HG02610 (cell line): Measurements from ENCODE around the gene ATXN7L1.
"Not testable (repeated sequence)": the region's sequence is repeated elsewhere in the genome, so short reads cannot be mapped to it uniquely, and the experiment has no call there.

ENCODE experiments used
- ATAC-seq: cut with Tn5 transposase; IDR thresholded peaks from one replicate; pipeline ENCODE4 v1.9.1; 2021; ENCODE audit warnings: mild to moderate bottlenecking, moderate library complexity; ENCODE audit not compliant: unreplicated experiment

The ATXN7L1 gene

DNA sequence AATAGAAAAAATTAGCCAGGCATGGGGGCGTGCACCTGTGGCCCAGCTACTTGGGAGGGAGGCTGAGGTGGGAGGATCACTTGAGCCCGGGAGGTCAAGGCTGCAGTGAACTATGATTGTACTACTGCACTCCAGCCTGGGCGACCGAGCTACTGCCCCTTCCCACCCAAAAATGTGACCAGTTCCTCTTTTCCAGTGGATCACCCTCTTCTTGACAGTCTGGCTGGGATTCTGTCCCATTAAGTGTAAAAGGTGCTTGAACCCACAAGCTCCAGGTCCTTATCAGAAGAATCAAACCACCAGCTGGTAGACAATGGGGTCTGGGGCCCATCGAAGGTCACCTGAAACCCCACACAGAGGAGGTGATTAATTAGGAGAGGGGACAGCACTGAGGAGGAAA lies 14.1 kb downstream of the ATXN7L1 start:
- ATAC-seq, result no peak

DNA sequence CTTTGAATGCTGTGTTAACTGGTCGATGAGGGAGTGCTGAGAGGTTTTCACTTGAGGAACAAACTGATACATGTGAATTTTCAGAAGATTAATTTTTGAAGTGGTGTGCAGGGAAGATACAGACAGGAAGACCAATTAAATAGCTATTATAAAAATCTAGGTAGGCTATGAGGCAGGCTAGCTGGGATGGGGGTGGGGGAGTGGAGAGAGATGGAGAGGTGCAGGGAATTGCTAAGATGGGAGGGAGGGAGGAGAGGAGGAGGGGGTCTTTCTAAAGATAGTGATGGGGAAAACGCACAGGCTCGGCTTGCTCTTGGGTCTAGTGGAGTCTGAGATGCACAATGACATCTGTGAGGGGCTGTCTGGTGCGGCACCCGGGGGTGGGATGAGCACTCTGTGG lies 15.2 kb downstream of the ATXN7L1 start:
- ATAC-seq, result no peak

DNA sequence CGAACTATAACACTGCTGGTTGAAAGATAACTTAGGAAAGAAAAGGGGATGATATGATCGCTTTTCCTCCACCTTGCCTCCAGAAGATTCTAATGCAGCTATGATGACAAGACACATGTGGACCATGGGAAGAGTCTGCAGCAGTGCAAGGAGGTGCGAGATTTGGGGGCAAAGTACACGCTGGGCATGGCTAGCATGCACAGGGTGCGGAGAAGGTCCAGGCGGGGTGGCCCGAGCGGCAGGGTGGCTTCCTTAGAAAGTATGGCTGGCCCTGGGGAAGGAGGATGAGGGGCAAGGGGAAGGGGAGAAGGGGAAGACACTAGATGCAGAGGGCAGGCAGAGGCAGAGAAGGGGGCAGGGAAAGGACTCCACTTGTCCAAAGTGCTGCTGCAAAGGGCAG lies 15.6 kb downstream of the ATXN7L1 start:
- no peak for ATAC-seq

GRCh38 chr7:105857009-105857952 lies 19.1 kb downstream of the ATXN7L1 start:
- no peak for ATAC-seq

GRCh38 chr7:105854498-105854897 lies 21.9 kb downstream of the ATXN7L1 start:
- no peak for ATAC-seq

DNA sequence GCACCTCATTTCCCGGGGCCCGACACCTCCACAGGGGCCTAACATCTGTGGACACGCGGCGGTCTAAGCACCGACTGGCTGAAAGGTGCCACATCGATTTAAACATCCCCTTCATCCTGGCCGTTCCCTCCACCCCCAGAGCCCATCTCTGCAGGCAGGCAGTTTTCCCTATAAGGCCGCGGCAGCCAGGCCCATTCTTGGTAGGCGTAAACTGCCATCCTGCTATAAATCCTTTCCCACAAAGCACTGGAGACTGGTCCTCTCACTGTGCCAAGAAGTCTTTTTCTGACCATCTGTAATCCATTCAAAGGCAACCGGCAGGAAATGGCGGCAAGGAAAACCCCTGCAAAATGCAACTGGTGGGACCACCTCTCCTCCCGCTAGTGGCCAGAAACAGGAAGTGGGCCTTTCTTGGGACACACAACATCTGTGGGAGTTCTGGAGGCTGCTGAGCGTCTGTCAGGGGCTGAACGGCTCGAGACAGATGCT lies 22.4 kb downstream of the ATXN7L1 start:
- ATAC-seq, result no peak

DNA sequence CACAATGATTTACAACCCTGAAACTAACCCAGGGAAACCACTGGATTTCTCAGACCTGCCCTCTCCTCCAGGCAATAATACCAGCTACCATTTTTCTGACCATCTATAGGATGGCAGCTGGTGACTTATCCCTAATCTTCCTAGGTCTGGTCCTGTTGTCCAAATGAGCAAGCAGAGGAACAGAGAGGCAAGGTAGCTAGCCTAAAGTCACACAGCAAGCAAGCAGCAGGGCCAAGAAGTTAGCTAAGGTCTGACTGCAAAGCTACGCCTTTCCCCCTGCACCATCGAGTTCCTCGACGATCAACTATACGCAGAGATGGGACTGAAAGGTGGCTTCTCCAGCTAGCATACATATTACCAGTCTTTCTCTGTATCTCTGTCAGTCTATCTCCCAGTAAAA lies 25.3 kb downstream of the ATXN7L1 start:
- ATAC-seq, result no peak

GRCh38 chr7:105849122-105849855 lies 27.1 kb downstream of the ATXN7L1 start:
- no peak for ATAC-seq

DNA sequence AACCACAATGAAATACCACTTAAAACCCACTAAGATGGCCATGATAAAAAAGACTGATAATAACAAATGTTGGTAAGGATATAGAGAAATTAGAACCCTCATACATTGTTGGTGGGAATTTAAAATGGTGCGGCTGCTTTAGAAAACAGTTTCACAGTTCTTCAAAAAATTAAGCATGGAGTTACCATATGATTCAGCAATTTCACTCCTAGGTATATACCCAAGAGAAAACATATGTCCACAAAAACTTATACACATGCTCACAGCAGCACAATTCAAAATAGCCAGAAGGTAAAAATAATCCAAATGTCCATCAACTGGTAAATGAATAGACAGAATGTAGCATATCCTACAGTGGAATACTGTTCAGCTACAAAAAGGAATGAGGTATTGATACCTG lies 30.0 kb downstream of the ATXN7L1 start:
- no peak for ATAC-seq

DNA sequence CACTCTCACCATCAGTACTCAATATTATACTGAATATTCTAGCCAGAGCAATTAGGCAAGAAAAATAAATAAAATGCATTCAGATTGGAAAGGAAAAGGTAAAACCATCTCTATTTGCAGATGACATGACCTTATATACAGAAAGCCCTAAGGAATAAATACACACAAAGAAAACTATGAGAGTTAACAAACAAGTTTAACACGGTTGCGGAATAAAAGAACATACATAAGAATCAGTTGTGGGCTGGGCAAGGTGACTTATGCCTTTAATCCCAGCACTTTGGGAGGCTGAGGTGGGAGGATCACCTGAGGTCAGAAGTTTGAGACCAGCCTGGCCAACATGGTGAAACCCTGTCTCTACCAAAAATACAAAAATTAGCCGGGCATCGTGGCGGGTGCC lies 31.7 kb downstream of the ATXN7L1 start:
- ATAC-seq, result not testable (repeated sequence)

- ATAC-seq, result no peak
Measured at GRCh38 chr7:105841866-105842265, 34.5 kb downstream of the ATXN7L1 start.

DNA sequence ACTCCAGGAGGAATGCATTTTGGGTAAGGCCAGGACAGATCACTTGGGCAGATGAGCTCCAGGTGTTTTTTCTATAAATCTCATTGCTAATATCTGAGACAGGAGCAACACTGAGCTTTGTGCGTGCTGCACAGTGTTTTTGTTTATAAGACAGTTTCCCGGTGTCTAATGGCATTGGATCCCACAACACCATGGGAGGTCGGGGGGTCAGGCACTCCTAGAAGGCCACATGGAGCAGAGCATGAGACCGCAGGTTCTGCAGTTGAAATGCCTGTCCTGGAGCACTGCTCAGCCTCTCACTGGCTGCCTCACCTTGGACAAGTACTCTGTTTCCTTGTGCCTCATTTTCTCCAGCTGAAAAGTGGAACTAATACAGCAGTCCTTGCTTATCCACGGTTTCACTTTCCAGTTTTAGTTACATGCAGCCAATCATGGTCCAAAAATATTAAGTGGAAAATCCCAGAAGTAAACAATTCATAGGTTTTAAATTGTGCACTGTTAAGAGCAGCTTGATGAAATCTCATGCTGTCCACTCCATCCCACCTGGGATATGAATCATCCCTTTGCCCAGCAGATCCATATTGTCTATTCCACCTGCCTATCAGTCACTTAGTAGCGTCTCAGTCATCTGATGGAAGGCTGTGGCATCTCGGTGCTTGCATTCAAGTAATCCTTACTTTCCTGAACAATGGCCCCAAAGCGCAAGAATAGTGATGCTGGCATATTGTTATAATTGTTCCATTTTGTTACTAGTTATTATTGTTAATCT lies 35.2 kb downstream of the ATXN7L1 start:
- ATAC-seq, result no peak

DNA sequence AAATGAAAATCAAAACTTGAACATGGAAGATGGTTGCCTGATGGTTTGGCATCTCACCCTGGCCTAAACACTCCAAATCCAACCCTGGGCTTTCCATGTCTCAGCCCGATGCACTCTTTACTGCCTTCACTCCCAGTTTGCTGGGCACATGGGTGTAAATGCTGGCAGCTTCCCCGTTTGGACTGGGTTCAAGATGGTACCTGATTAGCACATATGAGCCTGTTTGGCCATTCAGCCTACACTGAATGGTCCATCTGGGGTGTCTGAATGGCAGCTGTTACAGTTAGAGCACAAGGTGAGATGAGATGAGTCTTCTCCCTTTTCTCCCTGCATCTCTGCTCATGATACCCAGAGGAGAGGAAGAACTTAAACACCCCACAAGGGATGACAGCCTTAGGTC lies 37.1 kb downstream of the ATXN7L1 start:
- no peak for ATAC-seq

GRCh38 chr7:105838627-105839231 lies 37.7 kb downstream of the ATXN7L1 start:
- no peak for ATAC-seq

DNA sequence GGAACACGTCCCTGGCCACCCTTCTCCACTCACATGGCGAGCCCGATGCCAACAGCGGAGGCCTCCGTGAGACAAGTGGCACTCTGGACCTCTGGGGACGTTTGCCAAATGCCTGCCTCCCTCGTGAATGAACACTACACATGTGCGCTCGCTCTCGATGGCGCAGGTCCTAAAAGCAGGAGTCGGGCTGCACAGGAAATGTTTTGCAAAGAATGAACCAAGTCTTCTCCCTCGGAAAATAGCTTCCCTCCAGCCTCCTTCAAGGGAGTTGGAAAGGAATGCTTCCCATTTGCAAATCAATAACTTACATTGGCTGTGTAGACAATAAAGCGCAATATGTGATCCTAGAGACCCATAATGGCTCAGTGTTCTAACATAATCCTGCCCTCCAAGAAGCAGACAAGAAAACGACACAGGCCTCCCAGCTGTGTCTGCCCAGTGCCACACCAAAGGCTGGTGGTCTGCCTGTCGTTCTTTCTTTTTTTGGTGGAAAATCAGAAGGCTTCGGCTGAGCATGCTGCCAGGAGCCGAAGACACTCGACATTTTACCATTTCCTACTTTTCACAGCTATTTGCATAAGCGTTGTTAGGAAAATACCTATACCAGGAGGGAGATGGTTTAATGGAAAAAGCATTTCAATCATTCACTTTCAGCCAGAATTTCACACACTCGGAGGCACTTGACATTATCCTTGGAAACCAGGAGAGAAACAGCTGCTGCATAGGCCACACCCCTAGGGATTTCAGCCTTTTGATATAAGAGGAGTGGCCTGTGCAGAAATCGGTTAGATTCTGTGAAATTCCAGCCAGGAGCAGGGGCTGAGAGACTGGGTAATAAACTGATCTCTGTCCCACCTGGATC lies 38.4 kb downstream of the ATXN7L1 start:
- ATAC-seq, result no peak

- ATAC-seq, result no peak
Measured at GRCh38 chr7:105835441-105835840, 41.0 kb downstream of the ATXN7L1 start.

DNA sequence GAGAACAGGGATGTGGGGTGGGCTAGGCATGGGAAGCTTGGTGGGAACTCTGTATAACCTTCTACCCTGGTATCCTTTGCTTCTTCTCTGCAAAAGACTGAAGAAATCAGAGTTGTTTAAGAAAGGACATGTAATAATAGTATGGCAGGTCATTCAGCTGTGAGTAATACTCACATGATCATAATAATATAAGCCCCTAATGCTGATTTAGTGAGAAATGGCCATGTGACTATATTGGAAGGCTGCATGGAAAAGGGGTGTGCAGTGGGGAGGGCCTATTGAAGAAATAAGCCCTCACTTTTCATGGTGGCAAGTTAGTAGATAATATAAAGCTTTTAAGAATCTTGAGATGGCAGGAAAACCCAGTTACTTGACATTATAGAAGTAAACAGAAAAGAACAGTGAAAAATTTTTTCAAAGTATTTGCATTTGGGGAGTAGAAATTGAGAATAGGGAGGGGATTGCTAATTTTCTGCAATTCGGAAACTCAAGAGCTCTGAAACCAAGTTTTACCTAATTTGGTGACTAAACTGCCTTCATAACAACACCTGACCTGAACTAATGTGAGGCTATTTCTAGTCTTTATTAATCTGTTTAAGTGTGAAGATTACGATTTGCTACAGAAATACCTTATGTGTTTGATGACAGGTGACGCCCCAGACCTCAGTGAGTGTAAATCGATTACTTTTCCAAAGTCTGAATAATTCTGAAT lies 44.4 kb downstream of the ATXN7L1 start:
- no peak for ATAC-seq

- no peak for ATAC-seq
Measured at GRCh38 chr7:105831302-105831620, 45.1 kb downstream of the ATXN7L1 start.
